CD1c-positive myeloid dendritic cell (primary cell): Measurements from ENCODE around the gene ATRIP.

Source experiments
- DNase-seq: peaks from one replicate; pipeline ENCODE4 v3.0.0-alpha.2; 2016; ENCODE audit errors: extremely low spot score

The ATRIP gene

GRCh38 chr3:48410205-48411040 lies 36.1 kb upstream of the ATRIP start:
- no peak for DNase-seq

- no peak for DNase-seq
Measured at GRCh38 chr3:48411041-48411588, 35.4 kb upstream of the ATRIP start.

- no peak for DNase-seq
Measured at GRCh38 chr3:48411606-48412374, 34.7 kb upstream of the ATRIP start.

GRCh38 chr3:48412375-48413001 lies 34.0 kb upstream of the ATRIP start:
- DNase-seq: no peak

GRCh38 chr3:48413086-48413485 lies 33.5 kb upstream of the ATRIP start:
- DNase-seq: no peak

- DNase-seq: no peak
Measured at GRCh38 chr3:48413611-48414010, 32.9 kb upstream of the ATRIP start.

GRCh38 chr3:48414376-48415250 lies 31.9 kb upstream of the ATRIP start:
- DNase-seq: no peak

GRCh38 chr3:48415251-48415953 lies 31.1 kb upstream of the ATRIP start:
- DNase-seq: no peak

- DNase-seq: no peak
Measured at GRCh38 chr3:48416091-48416505, 30.4 kb upstream of the ATRIP start.

GRCh38 chr3:48416546-48416945 lies 30.0 kb upstream of the ATRIP start:
- DNase-seq: no peak

GRCh38 chr3:48417529-48418108 lies 28.9 kb upstream of the ATRIP start:
- DNase-seq: no peak

GRCh38 chr3:48418140-48418539 lies 28.4 kb upstream of the ATRIP start:
- no peak for DNase-seq

GRCh38 chr3:48418651-48419050 lies 27.9 kb upstream of the ATRIP start:
- DNase-seq: no peak

GRCh38 chr3:48419149-48419548 lies 27.4 kb upstream of the ATRIP start:
- DNase-seq: no peak

- DNase-seq: no peak
Measured at GRCh38 chr3:48419597-48419996, 26.9 kb upstream of the ATRIP start.

GRCh38 chr3:48420561-48420960 lies 26.0 kb upstream of the ATRIP start:
- no peak for DNase-seq

- no peak for DNase-seq
Measured at GRCh38 chr3:48422272-48422671, 24.3 kb upstream of the ATRIP start.

GRCh38 chr3:48422681-48423080 lies 23.9 kb upstream of the ATRIP start:
- DNase-seq: no peak

GRCh38 chr3:48423241-48423882 lies 23.2 kb upstream of the ATRIP start:
- no peak for DNase-seq
